Mucosa of stomach (tissue), 1 donor: ENCODE data around the gene PARPBP.
"Not testable (repeated sequence)": the region's sequence is repeated elsewhere in the genome, so short reads cannot be mapped to it uniquely, and the experiment has no call there.

Experiments
- H3K27me3 ChIP-seq: one replicate; pipeline ENCODE4 v1.7.0; 2013; ENCODE audit warnings: mild to moderate bottlenecking, low read length; ENCODE audit not compliant: control insufficient read depth, insufficient read depth
- H3K36me3 ChIP-seq: one replicate; pipeline ENCODE4 v1.7.0; 2013; ENCODE audit warnings: low read length; ENCODE audit not compliant: control insufficient read depth, insufficient read depth
- H3K4me1 ChIP-seq: one replicate; pipeline ENCODE4 v1.7.0; 2013; ENCODE audit warnings: mild to moderate bottlenecking, low read length; ENCODE audit not compliant: control insufficient read depth, insufficient read depth
- H3K4me3 ChIP-seq: one replicate; pipeline ENCODE4 v1.7.0; 2013; ENCODE audit warnings: low read length
- H3K9ac ChIP-seq: one replicate; pipeline ENCODE4 v1.7.0; 2013; ENCODE audit warnings: mild to moderate bottlenecking, low read length, moderate library complexity
- H3K9me3 ChIP-seq: one replicate; pipeline ENCODE4 v1.7.0; 2013; ENCODE audit warnings: mild to moderate bottlenecking, low read length, moderate library complexity; ENCODE audit not compliant: control insufficient read depth
- donor health status: Pancreatic carcinoma.

The PARPBP gene

GRCh38 chr12:102119674-102120563 lies at the start of gene PARPBP, which contains the start of gene NUP37:
TSS of gene PARPBP (plus strand) at chr12:102120183. CDS start at chr12:102123889, 3,706 bp downstream.
TSS of gene NUP37 (minus strand) at chr12:102120114. CDS start at chr12:102118518, 1,596 bp downstream.
- Histone ChIP-seq H3K4me3 (peak within 1 kb of the TSS; percentile 95), H3K4me1 (peaks cover 5% of the 10 kb centered on the region), H3K9me3 (no peaks in the 10 kb centered on the region), H3K36me3 (peaks cover 5% of the 10 kb centered on the region), H3K9ac (peak within 1 kb of the TSS; percentile 98), H3K27me3 (no peaks in the 10 kb centered on the region)

GRCh38 chr12:102072092-102072491 lies 47.9 kb upstream of the PARPBP start:
- H3K9ac ChIP-seq, H3K27me3 ChIP-seq, H3K4me3 ChIP-seq, H3K36me3 ChIP-seq, H3K9me3 ChIP-seq, H3K4me1 ChIP-seq: not testable (repeated sequence)

- H3K9ac ChIP-seq = no peak overlapping the region
- H3K9me3 ChIP-seq = no peaks in the 10 kb centered on the region
- H3K27me3 ChIP-seq = no peaks in the 10 kb centered on the region
- no peaks in the 10 kb centered on the region for H3K36me3 ChIP-seq
- H3K4me3 ChIP-seq = no peak overlapping the region
- H3K4me1 ChIP-seq = no peaks in the 10 kb centered on the region
Measured at GRCh38 chr12:102080842-102081241, 39.1 kb upstream of the PARPBP start.

- not testable (repeated sequence) for H3K27me3 ChIP-seq, H3K4me1 ChIP-seq, H3K9ac ChIP-seq, H3K9me3 ChIP-seq, H3K4me3 ChIP-seq, H3K36me3 ChIP-seq
Measured at GRCh38 chr12:102089228-102089835, 30.7 kb upstream of the PARPBP start.

GRCh38 chr12:102093319-102093718 lies 26.7 kb upstream of the PARPBP start:
- no peak overlapping the region for H3K9ac ChIP-seq
- no peaks in the 10 kb centered on the region for H3K9me3 ChIP-seq
- H3K4me1 ChIP-seq = no peaks in the 10 kb centered on the region
- no peaks in the 10 kb centered on the region for H3K27me3 ChIP-seq
- H3K4me3 ChIP-seq = no peak overlapping the region
- no peaks in the 10 kb centered on the region for H3K36me3 ChIP-seq

GRCh38 chr12:102095677-102096263 lies 24.2 kb upstream of the PARPBP start:
- H3K27me3 ChIP-seq = no peaks in the 10 kb centered on the region

GRCh38 chr12:102096855-102097254 lies 23.1 kb upstream of the PARPBP start:
- no peak overlapping the region for H3K9ac ChIP-seq
- H3K4me3 ChIP-seq = no peak overlapping the region
- H3K36me3 ChIP-seq = no peaks in the 10 kb centered on the region
- no peaks in the 10 kb centered on the region for H3K27me3 ChIP-seq
- H3K4me1 ChIP-seq = no peaks in the 10 kb centered on the region
- H3K9me3 ChIP-seq = no peaks in the 10 kb centered on the region

More at GRCh38 chr12:102095677-102096263, 24.2 kb upstream of the PARPBP start:
- Histone ChIP-seq H3K4me1 (no peaks in the 10 kb centered on the region), H3K4me3 (no peak overlapping the region), H3K9me3 (no peaks in the 10 kb centered on the region), H3K9ac (no peak overlapping the region), H3K36me3 (no peaks in the 10 kb centered on the region)

- Histone ChIP-seq H3K36me3 (peaks cover 7% of the 10 kb centered on the region), H3K4me3 (no peak overlapping the region), H3K9ac (no peak overlapping the region), H3K4me1 (no peaks in the 10 kb centered on the region), H3K9me3 (peaks cover 7% of the 10 kb centered on the region), H3K27me3 (no peaks in the 10 kb centered on the region)
Measured at GRCh38 chr12:102106905-102107304, 13.1 kb upstream of the PARPBP start.

- Histone ChIP-seq H3K36me3 (peaks cover 7% of the 10 kb centered on the region), H3K4me3 (no peak overlapping the region), H3K4me1 (no peaks in the 10 kb centered on the region), H3K9ac (no peak overlapping the region), H3K9me3 (peaks cover 7% of the 10 kb centered on the region), H3K27me3 (no peaks in the 10 kb centered on the region)
Measured at GRCh38 chr12:102107970-102108369, 12.0 kb upstream of the PARPBP start.

GRCh38 chr12:102110782-102111181 lies 9.2 kb upstream of the PARPBP start:
- H3K4me3 ChIP-seq = no peak overlapping the region
- H3K4me1 ChIP-seq = no peaks in the 10 kb centered on the region
- no peaks in the 10 kb centered on the region for H3K27me3 ChIP-seq
- peaks cover 7% of the 10 kb centered on the region for H3K36me3 ChIP-seq
- peaks cover 7% of the 10 kb centered on the region for H3K9me3 ChIP-seq
- no peak overlapping the region for H3K9ac ChIP-seq

- no peaks in the 10 kb centered on the region for H3K4me1 ChIP-seq
- no peaks in the 10 kb centered on the region for H3K9me3 ChIP-seq
- peaks cover 5% of the 10 kb centered on the region for H3K36me3 ChIP-seq
- no peaks in the 10 kb centered on the region for H3K27me3 ChIP-seq
- no peak overlapping the region for H3K4me3 ChIP-seq
- no peak overlapping the region for H3K9ac ChIP-seq
Measured at GRCh38 chr12:102114212-102114611, 5.8 kb upstream of the PARPBP start.

GRCh38 chr12:102116392-102116791 lies 3.6 kb upstream of the PARPBP start:
- Histone ChIP-seq H3K27me3 (no peaks in the 10 kb centered on the region), H3K4me1 (peaks cover 5% of the 10 kb centered on the region), H3K36me3 (peaks cover 5% of the 10 kb centered on the region), H3K9ac (no peak overlapping the region), H3K9me3 (no peaks in the 10 kb centered on the region), H3K4me3 (no peak overlapping the region)
